Prostate gland (tissue), 2 donors: Measurements from ENCODE around the gene PPP1R2.

Experiments used
- CTCF ChIP-seq, 4 experiments: fragments of 200-600 bp in 2 of 4; fragments of 450-650 bp in 2 of 4; sonication (generic) in 2 of 4; IDR thresholded peaks; 1 replicate in 3 of 4; 2 replicates in 1 of 4; pipeline ENCODE4 v1.5.1; 2016 to 2019; ENCODE audit warnings: antibody characterized with exemption in 4 of 4, mild to moderate bottlenecking in 2 of 4, moderate library complexity in 2 of 4
- POLR2A ChIP-seq: fragments of 450-650 bp; IDR thresholded peaks from one replicate; pipeline ENCODE4 v1.6.1; 2016; ENCODE audit warnings: antibody characterized with exemption, mild to moderate bottlenecking
- POLR2AphosphoS5 ChIP-seq: sonication (generic); formaldehyde crosslinking; IDR thresholded peaks from one replicate; pipeline ENCODE4 v1.6.1; 2017; ENCODE audit warnings: antibody characterized with exemption

GRCh38 chr3:195563317-195563716, 20.2 kb upstream of the PPP1R2 start:
- no peak for TF ChIP-seq CTCF (IDR thresholded peaks at IDR 0.05)
- no peak for TF ChIP-seq POLR2A
- no peak for TF ChIP-seq POLR2AphosphoS5
